Uterus (tissue), 2 donors: ENCODE results near the gene NFKBIL1.

ENCODE experiments used
- CTCF ChIP-seq, 4 experiments: fragments of 200-600 bp in 2 of 4; fragments of 450-650 bp in 2 of 4; sonication (generic) in 2 of 4; IDR thresholded peaks; one replicate each; pipeline ENCODE4 v1.5.1; 2016 to 2019; ENCODE audit warnings: antibody characterized with exemption in 4 of 4, mild to moderate bottlenecking in 2 of 4, moderate library complexity in 1 of 4
- POLR2A ChIP-seq, 2 donors: fragments of 450-650 bp; IDR thresholded peaks; one replicate each; pipeline ENCODE4 v1.6.1; 2016; ENCODE audit warnings: antibody characterized with exemption in 2 of 2, mild to moderate bottlenecking in 1 of 2, moderate library complexity in 1 of 2

GRCh38 chr6:31587791-31588777, 40.7 kb downstream of the NFKBIL1 start:
- TF ChIP-seq POLR2A (IDR thresholded peaks at IDR 0.05) (no peak), CTCF (IDR thresholded peaks at IDR 0.05) (no peak)
